Glutamatergic neuron (in vitro differentiated cells): ENCODE data around the gene ZNF160. TPM values are rescaled to one million over a fixed set of nuclear protein-coding genes. Genes with fewer than 3 reads are reported as not detected.

ENCODE experiments used
- DNase-seq: peaks from one replicate; pipeline ENCODE4 v3.0.0; 2022
- H3K27ac Mint-ChIP-seq: one replicate; pipeline ENCODE4 v1.8.0; 2020; ENCODE audit warnings: mild to moderate bottlenecking, mixed read lengths, inconsistent platforms; ENCODE audit not compliant: unreplicated experiment
- H3K27me3 Mint-ChIP-seq: one replicate; pipeline ENCODE4 v1.8.0; 2020; ENCODE audit warnings: mild to moderate bottlenecking, moderate library complexity, mixed read lengths, inconsistent platforms; ENCODE audit not compliant: unreplicated experiment
- H3K36me3 Mint-ChIP-seq: one replicate; pipeline ENCODE4 v1.8.0; 2020; ENCODE audit warnings: mild to moderate bottlenecking, mixed read lengths, inconsistent platforms; ENCODE audit not compliant: unreplicated experiment
- H3K4me1 Mint-ChIP-seq: one replicate; pipeline ENCODE4 v1.8.0; 2020; ENCODE audit warnings: mild to moderate bottlenecking, low read depth, mixed read lengths, inconsistent platforms; ENCODE audit not compliant: unreplicated experiment
- H3K4me3 Mint-ChIP-seq: one replicate; pipeline ENCODE4 v1.8.0; 2020; ENCODE audit warnings: mild to moderate bottlenecking, mixed read lengths, inconsistent platforms; ENCODE audit not compliant: unreplicated experiment
- H3K9me3 Mint-ChIP-seq: one replicate; pipeline ENCODE4 v1.8.0; 2020; ENCODE audit warnings: mild to moderate bottlenecking, moderate library complexity, mixed read lengths, inconsistent platforms; ENCODE audit not compliant: unreplicated experiment
- CTCF ChIP-seq: fragments of 200-600 bp; sonication (generic); IDR thresholded peaks from one replicate; pipeline ENCODE4 v1.5.0; 2021; ENCODE audit not compliant: partially characterized antibody, unreplicated experiment
- total RNA-seq: library from RNA; stranded (reverse); fragmentation: NEBNext Ultra II Directional; extraction: Animal tissue kit (Norgen Biotek cat#: 25700); gene quantifications from one replicate; pipeline ENCODE4 v1.2.1, GENCODE V29; 2021; ENCODE audit not compliant: unreplicated experiment

The ZNF160 gene
- total RNA-seq, 1 donor from 2014 or later, result 127 TPM

DNA sequence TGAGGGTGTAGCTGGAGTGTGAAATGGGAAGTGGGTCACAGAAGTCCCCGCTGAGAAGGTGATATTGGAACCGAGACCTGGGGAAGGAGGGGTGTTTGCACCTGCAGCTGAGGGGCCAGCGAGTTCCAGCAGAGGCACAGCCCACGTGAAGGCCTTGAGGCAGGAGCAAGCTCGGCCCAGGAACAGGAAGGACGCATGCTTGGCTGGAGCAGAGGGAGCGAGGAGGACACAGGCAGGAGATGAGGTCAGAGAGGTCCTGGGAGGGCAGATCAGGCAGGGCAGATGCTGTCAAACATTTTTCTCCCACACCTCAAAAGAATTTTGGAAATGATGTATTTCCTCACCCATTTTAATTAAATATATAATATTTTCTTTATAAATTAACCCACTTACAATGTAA is 20.2 kb upstream of the ZNF160 start:
- no peak for TF ChIP-seq CTCF
- DNase-seq, result no peak
- Mint-ChIP-seq H3K4me1 (no peaks in the 10 kb centered on the region), H3K36me3 (peaks cover 7% of the 10 kb centered on the region), H3K27me3 (no peaks in the 10 kb centered on the region), H3K27ac (no peak overlapping the region), H3K9me3 (peaks cover 6% of the 10 kb centered on the region), H3K4me3 (peak overlapping the region; percentile 5)

DNA sequence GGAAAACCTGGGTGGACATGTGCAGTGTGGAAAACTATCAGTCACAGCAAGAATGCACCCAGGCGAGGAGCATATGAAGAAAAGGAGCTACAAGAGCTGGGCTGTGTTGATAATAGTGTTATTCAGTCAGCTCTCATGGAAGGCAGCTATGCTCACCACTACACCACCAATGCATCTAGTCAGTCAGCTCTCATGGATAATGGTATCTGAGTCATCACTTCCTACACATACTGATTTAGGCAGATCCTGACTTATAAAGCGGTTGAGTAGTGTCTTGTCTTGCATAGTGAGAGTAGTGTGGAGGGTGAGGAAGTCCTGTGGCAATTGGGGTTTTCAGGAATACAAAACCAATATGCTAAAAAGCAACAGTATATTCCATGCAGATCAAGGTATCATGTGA is 9.1 kb upstream of the ZNF160 start:
- DNase-seq, result no peak
- no peak for TF ChIP-seq CTCF
- Mint-ChIP-seq H3K27me3 (peaks cover 3% of the 10 kb centered on the region), H3K9me3 (peaks cover 7% of the 10 kb centered on the region), H3K4me3 (no peak overlapping the region), H3K4me1 (no peaks in the 10 kb centered on the region), H3K36me3 (peaks cover 46% of the 10 kb centered on the region), H3K27ac (no peak overlapping the region)

- H3K4me3 Mint-ChIP-seq, result no peak overlapping the region
- H3K36me3 Mint-ChIP-seq, result peaks cover 22% of the 10 kb centered on the region
- H3K9me3 Mint-ChIP-seq, result peaks cover 1% of the 10 kb centered on the region
- no peak for DNase-seq
- no peak for TF ChIP-seq CTCF
- H3K27me3 Mint-ChIP-seq, result peaks cover 3% of the 10 kb centered on the region
- H3K27ac Mint-ChIP-seq, result no peak overlapping the region
- H3K4me1 Mint-ChIP-seq, result no peaks in the 10 kb centered on the region
Measured at GRCh38 chr19:53109527-53109926, 6.3 kb upstream of the ZNF160 start.

GRCh38 chr19:53102756-53103233 is 427 bp downstream of the ZNF160 start:
- no peak for TF ChIP-seq CTCF
- H3K27ac Mint-ChIP-seq, result peak overlapping the region; percentile 99
- peaks cover 21% of the 10 kb centered on the region for H3K9me3 Mint-ChIP-seq
- H3K36me3 Mint-ChIP-seq, result peaks cover 13% of the 10 kb centered on the region
- H3K4me3 Mint-ChIP-seq, result peak overlapping the region; percentile 94
- peaks cover 16% of the 10 kb centered on the region for H3K4me1 Mint-ChIP-seq
- DNase-seq, result peak; percentile 74
- H3K27me3 Mint-ChIP-seq, result peaks cover 16% of the 10 kb centered on the region

- Mint-ChIP-seq H3K27ac (peak overlapping the region; percentile 99), H3K36me3 (peaks cover 16% of the 10 kb centered on the region), H3K27me3 (peaks cover 17% of the 10 kb centered on the region), H3K4me3 (peak overlapping the region; percentile 94), H3K4me1 (peaks cover 21% of the 10 kb centered on the region), H3K9me3 (peaks cover 21% of the 10 kb centered on the region)
- no peak for TF ChIP-seq CTCF
- peak; percentile 80 for DNase-seq
Measured at GRCh38 chr19:53102206-53102755, 941 bp downstream of the ZNF160 start.
